Activated naive CD8-positive, alpha-beta T cell treated with anti-CD3 and anti-CD28 coated beads for 36 hours (primary cell): ENCODE measurements around the gene EIF2S2. TPM values are rescaled to one million over a fixed set of nuclear protein-coding genes. Genes with fewer than 3 reads are reported as not detected.
A peak's percentile ranks its signal among the peaks of the same experiment; 100 is the strongest.
"Not testable (repeated sequence)": the region's sequence is repeated elsewhere in the genome, so short reads cannot be mapped to it uniquely, and the experiment has no call there.

Experiments used
- DNase-seq: peaks from one replicate; pipeline ENCODE4 v3.0.0; 2021
- H3K27ac Mint-ChIP-seq: one replicate; pipeline ENCODE4 v1.8.0; 2022; ENCODE audit warnings: mild to moderate bottlenecking, moderate library complexity, mixed read lengths
- H3K27me3 Mint-ChIP-seq: one replicate; pipeline ENCODE4 v1.8.0; 2022; ENCODE audit warnings: mild to moderate bottlenecking, mixed read lengths
- H3K36me3 Mint-ChIP-seq: one replicate; pipeline ENCODE4 v1.8.0; 2021; ENCODE audit warnings: mild to moderate bottlenecking, mixed read lengths
- H3K4me1 Mint-ChIP-seq: one replicate; pipeline ENCODE4 v1.8.0; 2021; ENCODE audit warnings: mixed read lengths
- H3K4me3 Mint-ChIP-seq: one replicate; pipeline ENCODE4 v1.8.0; 2022; ENCODE audit warnings: mild to moderate bottlenecking, moderate library complexity, mixed read lengths
- H3K9me3 Mint-ChIP-seq: one replicate; pipeline ENCODE4 v1.8.0; 2022; ENCODE audit warnings: mixed read lengths
- total RNA-seq, 2 experiments: library from RNA; stranded (reverse); gene quantifications; one replicate each; pipeline ENCODE4 v1.2.3, GENCODE V29; 2021

The EIF2S2 gene
- total RNA-seq: 100 to 1,000 TPM; 177 to 179 TPM

GRCh38 chr20:34111702-34112599 is at the start of gene EIF2S2:
Gene EIF2S2 (minus strand): TSS chr20:34112243. CDS start chr20:34112110, 133 bp downstream.
- DNase-seq: peak; percentile 95
- peak within 1 kb of the TSS; percentile 98 for H3K27ac Mint-ChIP-seq
- peak within 1 kb of the TSS; percentile 94 for H3K4me3 Mint-ChIP-seq
- no peaks in the 10 kb centered on the region for H3K9me3 Mint-ChIP-seq
- H3K4me1 Mint-ChIP-seq: peaks cover 36% of the 10 kb centered on the region
- H3K36me3 Mint-ChIP-seq: peaks cover 43% of the 10 kb centered on the region
- no peaks in the 10 kb centered on the region for H3K27me3 Mint-ChIP-seq

GRCh38 chr20:34157697-34158096 is 45.7 kb upstream of the EIF2S2 start:
- H3K9me3 Mint-ChIP-seq, DNase-seq, H3K27ac Mint-ChIP-seq, H3K4me1 Mint-ChIP-seq, H3K36me3 Mint-ChIP-seq, H3K4me3 Mint-ChIP-seq: not testable (repeated sequence)
- H3K27me3 Mint-ChIP-seq: peaks cover 15% of the 10 kb centered on the region

- H3K27ac Mint-ChIP-seq: no peak overlapping the region
These were observed 43.8 kb upstream of the EIF2S2 start for GRCh38 chr20:34155836-34156235.

GRCh38 chr20:34153169-34153568 is 41.1 kb upstream of the EIF2S2 start:
- H3K27me3 Mint-ChIP-seq: peaks cover 15% of the 10 kb centered on the region
- not testable (repeated sequence) for H3K27ac Mint-ChIP-seq, DNase-seq, H3K4me1 Mint-ChIP-seq, H3K9me3 Mint-ChIP-seq, H3K4me3 Mint-ChIP-seq, H3K36me3 Mint-ChIP-seq

More at GRCh38 chr20:34155836-34156235, 43.8 kb upstream of the EIF2S2 start:
- no peaks in the 10 kb centered on the region for H3K36me3 Mint-ChIP-seq
- H3K27me3 Mint-ChIP-seq: peaks cover 15% of the 10 kb centered on the region
- H3K4me1 Mint-ChIP-seq: peaks cover 8% of the 10 kb centered on the region
- H3K9me3 Mint-ChIP-seq: no peaks in the 10 kb centered on the region
- no peak for DNase-seq
- no peak overlapping the region for H3K4me3 Mint-ChIP-seq

- not testable (repeated sequence) for H3K27ac Mint-ChIP-seq, H3K4me3 Mint-ChIP-seq, H3K9me3 Mint-ChIP-seq, H3K4me1 Mint-ChIP-seq, H3K36me3 Mint-ChIP-seq, DNase-seq
- H3K27me3 Mint-ChIP-seq: peaks cover 11% of the 10 kb centered on the region
These were observed 40.0 kb upstream of the EIF2S2 start for GRCh38 chr20:34152073-34152472.

- Mint-ChIP-seq H3K36me3 (no peaks in the 10 kb centered on the region), H3K27me3 (peaks cover 11% of the 10 kb centered on the region), H3K27ac (no peak overlapping the region), H3K4me3 (no peak overlapping the region), H3K4me1 (no peaks in the 10 kb centered on the region), H3K9me3 (no peaks in the 10 kb centered on the region)
- no peak for DNase-seq
These were observed 38.4 kb upstream of the EIF2S2 start for GRCh38 chr20:34150306-34151000.

GRCh38 chr20:34145280-34145819 is 33.3 kb upstream of the EIF2S2 start:
- DNase-seq: no peak
- Mint-ChIP-seq H3K27ac (no peak overlapping the region), H3K4me3 (no peak overlapping the region), H3K4me1 (peaks cover 2% of the 10 kb centered on the region), H3K27me3 (peaks cover 4% of the 10 kb centered on the region), H3K9me3 (no peaks in the 10 kb centered on the region), H3K36me3 (no peaks in the 10 kb centered on the region)

- Mint-ChIP-seq H3K27ac (no peak overlapping the region), H3K36me3 (no peaks in the 10 kb centered on the region), H3K27me3 (peaks cover 8% of the 10 kb centered on the region), H3K9me3 (no peaks in the 10 kb centered on the region), H3K4me1 (peaks cover 2% of the 10 kb centered on the region), H3K4me3 (no peak overlapping the region)
- DNase-seq: no peak
These were observed 31.9 kb upstream of the EIF2S2 start for GRCh38 chr20:34143951-34144350.

- H3K9me3 Mint-ChIP-seq: no peaks in the 10 kb centered on the region
- no peak for DNase-seq
- no peak overlapping the region for H3K27ac Mint-ChIP-seq
- peaks cover 8% of the 10 kb centered on the region for H3K27me3 Mint-ChIP-seq
- no peaks in the 10 kb centered on the region for H3K36me3 Mint-ChIP-seq
- peaks cover 2% of the 10 kb centered on the region for H3K4me1 Mint-ChIP-seq
- H3K4me3 Mint-ChIP-seq: no peak overlapping the region
These were observed 30.1 kb upstream of the EIF2S2 start for GRCh38 chr20:34142121-34142520.

- H3K4me1 Mint-ChIP-seq: peaks cover 2% of the 10 kb centered on the region
- no peak overlapping the region for H3K27ac Mint-ChIP-seq
- H3K4me3 Mint-ChIP-seq: no peak overlapping the region
- H3K27me3 Mint-ChIP-seq: peaks cover 8% of the 10 kb centered on the region
- no peaks in the 10 kb centered on the region for H3K9me3 Mint-ChIP-seq
- H3K36me3 Mint-ChIP-seq: no peaks in the 10 kb centered on the region
- no peak for DNase-seq
These were observed 29.2 kb upstream of the EIF2S2 start for GRCh38 chr20:34141293-34141692.

GRCh38 chr20:34135525-34136275 is 23.7 kb upstream of the EIF2S2 start:
- not testable (repeated sequence) for H3K27ac Mint-ChIP-seq, H3K4me3 Mint-ChIP-seq, H3K4me1 Mint-ChIP-seq, H3K27me3 Mint-ChIP-seq, H3K9me3 Mint-ChIP-seq, DNase-seq, H3K36me3 Mint-ChIP-seq

GRCh38 chr20:34133365-34133860 is 21.4 kb upstream of the EIF2S2 start:
- not testable (repeated sequence) for DNase-seq, H3K4me3 Mint-ChIP-seq, H3K27ac Mint-ChIP-seq, H3K4me1 Mint-ChIP-seq, H3K9me3 Mint-ChIP-seq, H3K36me3 Mint-ChIP-seq, H3K27me3 Mint-ChIP-seq

GRCh38 chr20:34132943-34133342 is 20.9 kb upstream of the EIF2S2 start:
- not testable (repeated sequence) for H3K9me3 Mint-ChIP-seq, H3K4me3 Mint-ChIP-seq, H3K36me3 Mint-ChIP-seq, DNase-seq, H3K27ac Mint-ChIP-seq, H3K27me3 Mint-ChIP-seq, H3K4me1 Mint-ChIP-seq

GRCh38 chr20:34132491-34132890 is 20.4 kb upstream of the EIF2S2 start:
- H3K4me3 Mint-ChIP-seq, H3K27ac Mint-ChIP-seq, H3K9me3 Mint-ChIP-seq, H3K36me3 Mint-ChIP-seq, H3K4me1 Mint-ChIP-seq, DNase-seq, H3K27me3 Mint-ChIP-seq: not testable (repeated sequence)

- DNase-seq: no peak
- no peak overlapping the region for H3K4me3 Mint-ChIP-seq
- H3K27me3 Mint-ChIP-seq: peaks cover 14% of the 10 kb centered on the region
- no peaks in the 10 kb centered on the region for H3K9me3 Mint-ChIP-seq
- H3K4me1 Mint-ChIP-seq: peaks cover 4% of the 10 kb centered on the region
- no peaks in the 10 kb centered on the region for H3K36me3 Mint-ChIP-seq
- no peak overlapping the region for H3K27ac Mint-ChIP-seq
These were observed 19.4 kb upstream of the EIF2S2 start for GRCh38 chr20:34131491-34131890.
